ENCODE measurements around the gene RAD23B.

- TF ChIP-seq CTCF (IDR thresholded peaks at IDR 0.05): no peak
- no peak for TF ChIP-seq POLR2A (IDR thresholded peaks at IDR 0.05)
Measured at GRCh38 chr9:107277801-107278200, 5.3 kb upstream of the RAD23B start.

All from Peyer's patch (tissue), 4 donors.